GM21619 (cell line): Measurements from ENCODE around the gene PDE11A.

Source experiments
- ATAC-seq: cut with Tn5 transposase; IDR thresholded peaks from one replicate; pipeline ENCODE4 v1.9.1; 2021; ENCODE audit not compliant: unreplicated experiment

Gene PDE11A

DNA sequence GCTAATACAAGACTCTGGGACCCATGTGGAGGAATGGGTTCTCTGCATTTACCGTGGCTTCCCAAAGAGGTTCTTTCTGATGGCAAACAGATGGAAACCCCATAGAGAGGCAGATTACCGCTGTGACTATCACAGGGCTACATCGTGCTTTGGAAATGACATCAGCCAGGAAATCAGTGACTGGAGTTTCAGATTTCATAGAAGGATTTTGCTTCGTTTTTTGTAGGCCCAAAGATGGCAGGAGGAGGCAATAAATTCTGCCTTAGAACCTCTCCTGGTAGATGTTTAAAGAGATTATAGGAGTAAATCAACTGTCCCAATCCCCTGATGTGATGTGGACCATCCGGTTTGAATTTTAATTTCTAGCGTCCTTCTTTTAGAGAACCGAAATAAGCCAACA, 465.9 kb downstream of the PDE11A start:
- ATAC-seq, result no peak

DNA sequence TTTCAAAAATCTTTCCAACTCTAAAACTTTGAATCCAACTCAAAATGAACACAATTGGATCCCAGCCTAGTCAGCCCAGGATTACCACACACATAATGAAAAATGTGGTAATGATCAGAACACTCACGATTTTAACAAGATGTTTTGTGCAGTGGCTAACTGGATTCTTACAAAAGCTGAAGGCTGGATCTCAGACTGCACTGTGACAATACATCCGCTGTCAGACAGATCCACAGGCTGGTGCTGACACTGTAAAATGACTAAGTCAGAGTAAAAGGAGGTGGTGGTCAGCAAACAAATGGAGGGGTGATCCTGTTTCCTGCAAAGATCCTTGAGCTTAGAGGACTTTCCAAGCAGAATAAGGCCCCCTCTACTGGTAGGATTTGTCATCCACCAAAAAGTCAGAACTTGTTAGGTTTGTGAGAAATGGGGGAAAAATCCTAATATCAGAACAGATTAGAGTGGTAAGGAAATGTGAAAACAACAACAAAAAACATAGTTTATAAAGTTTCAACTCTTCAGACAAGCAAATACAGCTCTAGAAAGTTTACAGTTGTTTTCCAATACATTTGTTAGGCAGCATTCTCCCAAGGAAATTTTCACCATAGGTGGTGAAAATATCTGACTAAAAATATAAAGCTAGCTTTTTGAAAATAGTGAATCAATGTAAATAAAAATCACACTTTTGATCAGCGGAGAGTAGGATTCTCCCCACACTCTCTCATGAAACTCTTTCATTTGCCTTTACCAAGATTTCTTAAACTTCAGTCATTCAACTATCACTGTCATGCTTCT, 468.1 kb downstream of the PDE11A start:
- ATAC-seq, result no peak

DNA sequence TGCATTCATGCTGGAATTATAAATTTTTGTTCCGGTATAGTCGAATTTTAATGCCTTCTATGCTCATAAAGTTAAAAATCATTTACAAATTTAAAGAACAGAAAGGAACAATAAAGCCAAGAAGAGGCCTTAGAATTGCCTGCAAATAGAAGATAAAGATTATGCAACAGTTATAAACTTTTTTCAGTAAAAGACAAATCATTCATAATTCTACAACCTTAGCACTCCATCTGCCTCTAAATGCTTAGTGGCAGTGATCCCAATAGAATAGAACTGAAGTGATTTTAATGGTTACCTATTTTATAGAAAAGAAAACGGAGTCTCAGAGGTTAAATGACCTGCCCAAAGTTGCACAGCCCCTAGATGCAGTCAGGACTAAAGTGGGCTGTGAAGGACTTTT, 468.8 kb downstream of the PDE11A start:
- ATAC-seq, result no peak

- no peak for ATAC-seq
Observed at GRCh38 chr2:177603181-177603580, 469.4 kb downstream of the PDE11A start.

GRCh38 chr2:177602611-177603164, 469.9 kb downstream of the PDE11A start:
- ATAC-seq, result no peak

DNA sequence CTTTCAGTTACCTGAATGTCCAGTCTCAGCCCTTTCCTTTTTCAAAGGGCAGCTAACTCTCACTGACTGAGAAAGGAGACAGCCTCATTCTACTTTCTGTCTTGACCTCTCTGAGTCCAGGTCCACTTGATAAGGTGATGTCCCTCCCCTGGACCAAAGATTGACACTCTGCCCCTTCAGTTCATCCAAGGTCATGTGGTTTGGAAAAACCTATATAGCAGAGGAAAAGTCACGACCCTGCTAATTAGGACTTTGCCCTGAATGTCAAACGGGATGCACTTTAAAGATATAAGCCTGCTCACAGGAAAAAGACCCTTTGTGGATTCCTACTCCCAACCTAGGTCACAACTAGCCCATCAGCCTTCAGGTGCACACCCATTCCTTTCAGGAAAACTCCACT, 471.7 kb downstream of the PDE11A start:
- ATAC-seq, result no peak

DNA sequence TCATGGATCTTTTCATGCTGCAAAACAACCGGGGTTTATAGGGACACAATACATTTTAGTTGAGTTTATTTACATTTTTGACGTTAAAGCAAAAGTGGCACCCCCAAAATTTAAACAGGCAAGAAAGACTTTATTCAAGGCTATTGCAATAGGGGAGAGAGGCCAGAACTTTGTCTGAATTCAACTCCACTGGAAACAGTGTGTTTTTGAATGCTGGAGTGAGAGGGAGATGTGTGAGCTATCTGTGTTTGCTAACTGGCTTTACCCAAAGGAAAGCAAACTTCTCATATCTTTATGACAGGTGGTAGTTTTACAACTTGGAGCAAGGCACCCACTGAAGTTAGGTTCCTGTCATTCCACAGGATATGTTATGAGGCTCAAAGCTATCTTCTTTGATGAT, 472.6 kb downstream of the PDE11A start:
- ATAC-seq, result no peak

DNA sequence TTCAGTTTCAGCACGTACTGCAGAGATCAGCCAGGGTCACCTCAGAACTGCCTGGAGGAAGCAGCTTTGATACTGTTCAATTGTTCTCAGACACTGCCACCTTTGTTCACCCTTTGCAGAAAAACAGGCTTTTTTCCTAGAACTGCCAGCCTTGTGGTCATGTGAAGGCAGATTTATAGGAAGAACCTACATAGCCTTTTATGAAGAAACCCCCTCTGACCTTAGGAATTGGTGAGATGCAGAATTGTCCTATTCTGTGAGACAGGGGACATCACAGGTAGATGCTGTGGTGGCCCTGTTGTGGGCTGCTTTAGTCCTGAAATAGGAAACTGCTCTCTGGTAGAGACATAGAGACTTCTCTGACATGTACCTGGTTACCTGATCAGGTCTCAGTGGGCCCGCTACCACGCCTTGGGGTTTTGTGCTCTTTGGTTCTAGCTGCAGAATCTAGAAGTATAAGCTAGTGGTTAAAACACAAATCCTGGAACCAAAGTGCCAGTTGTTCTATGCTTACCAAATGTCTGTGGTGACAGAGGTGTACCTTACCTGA, 473.4 kb downstream of the PDE11A start:
- ATAC-seq, result no peak

- no peak for ATAC-seq
Observed at GRCh38 chr2:177598326-177599138, 474.0 kb downstream of the PDE11A start.

DNA sequence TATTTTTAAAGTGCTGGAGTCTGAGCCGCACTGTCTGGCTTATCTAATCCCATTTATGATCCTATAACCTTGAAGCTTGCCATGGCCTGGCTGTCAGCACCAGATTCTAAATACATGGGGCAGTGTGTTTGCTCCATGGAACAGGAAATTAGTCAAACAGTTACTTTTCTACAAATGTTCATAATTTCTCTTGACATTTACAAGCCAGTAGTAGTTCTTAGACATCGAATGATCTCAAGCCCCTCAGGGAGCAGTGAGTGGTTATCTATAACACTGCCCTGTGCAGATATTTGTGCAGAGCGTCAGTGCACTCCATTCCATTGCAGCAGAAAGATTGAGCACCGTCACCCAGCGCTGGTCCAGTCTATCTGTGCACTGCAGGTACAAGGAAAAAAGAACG, 474.8 kb downstream of the PDE11A start:
- no peak for ATAC-seq

DNA sequence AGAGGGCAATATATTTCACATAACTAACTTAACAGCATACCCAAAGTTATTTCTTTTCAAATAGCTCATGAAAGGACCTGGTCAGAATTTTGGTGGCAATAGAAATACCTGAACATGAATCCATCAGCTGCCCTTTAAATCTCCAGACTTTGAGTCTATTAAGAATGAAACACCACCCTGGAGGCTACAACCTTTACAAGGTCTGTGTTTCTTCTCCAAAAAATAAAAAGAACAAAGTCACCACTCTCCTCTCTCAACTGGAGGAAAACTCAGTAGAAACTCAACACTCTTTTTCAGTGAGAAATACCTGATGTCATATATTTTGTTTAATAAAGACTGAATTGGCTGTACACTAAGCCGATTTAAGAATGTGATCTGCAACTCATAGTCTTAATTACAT, 475.7 kb downstream of the PDE11A start:
- ATAC-seq, result no peak

DNA sequence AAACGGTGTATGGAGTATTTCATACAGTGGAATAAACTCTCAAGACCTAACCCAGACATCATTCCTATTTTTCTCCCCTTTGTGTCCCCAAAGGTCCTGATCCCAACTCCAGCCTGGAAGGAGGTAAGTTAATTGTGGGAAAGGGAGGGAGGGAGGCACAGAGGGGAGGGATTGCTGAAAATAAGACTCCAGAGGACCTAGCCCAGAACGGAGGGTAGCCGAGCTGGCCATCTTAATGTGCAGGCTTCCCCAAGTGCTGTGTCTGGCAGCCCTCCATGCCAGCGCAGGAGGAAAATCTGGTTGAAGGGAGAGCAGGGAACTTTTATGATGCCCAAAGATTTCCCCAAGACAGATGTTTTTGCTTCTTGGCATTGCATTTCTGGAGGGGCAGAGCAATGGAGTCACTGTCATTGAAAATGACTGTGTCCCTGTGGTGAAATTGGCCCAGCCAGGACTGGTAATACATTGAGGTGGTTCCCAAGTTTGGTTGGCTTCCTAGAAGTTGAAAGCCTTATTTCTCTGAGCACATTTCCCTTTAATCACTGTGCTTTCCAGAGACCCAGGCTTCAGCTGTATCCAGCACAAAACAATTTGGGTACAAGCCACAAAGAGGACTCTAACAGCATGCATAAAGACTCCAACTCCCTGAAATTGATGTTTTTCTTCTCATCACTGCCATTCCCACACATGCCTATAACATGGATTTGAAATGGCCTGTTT, 477.3 kb downstream of the PDE11A start:
- ATAC-seq, result no peak

DNA sequence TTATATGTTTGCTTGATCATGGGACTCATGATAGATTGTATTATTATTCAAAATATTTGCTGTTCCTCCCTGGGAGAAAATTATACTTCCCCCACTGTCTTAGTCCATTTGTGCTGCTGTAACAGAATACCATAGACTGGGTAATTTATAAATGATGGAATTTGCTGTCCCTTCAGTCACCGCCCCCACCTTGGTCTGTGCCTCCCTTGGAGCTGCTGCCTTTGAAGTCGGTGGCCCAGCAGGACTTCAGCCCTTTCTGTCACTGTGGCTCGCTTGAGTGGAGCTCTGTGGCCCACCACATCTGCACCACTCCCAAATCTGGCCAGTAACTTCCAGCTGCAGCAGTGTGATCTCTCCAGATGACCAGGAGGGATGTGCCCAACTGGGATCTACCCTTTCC, 479.2 kb downstream of the PDE11A start:
- no peak for ATAC-seq

GRCh38 chr2:177592945-177593344, 479.6 kb downstream of the PDE11A start:
- ATAC-seq, result no peak

GRCh38 chr2:177592397-177592796, 480.2 kb downstream of the PDE11A start:
- ATAC-seq, result no peak

GRCh38 chr2:177589186-177589585, 483.4 kb downstream of the PDE11A start:
- no peak for ATAC-seq

GRCh38 chr2:177588671-177589070, 483.9 kb downstream of the PDE11A start:
- ATAC-seq, result no peak

DNA sequence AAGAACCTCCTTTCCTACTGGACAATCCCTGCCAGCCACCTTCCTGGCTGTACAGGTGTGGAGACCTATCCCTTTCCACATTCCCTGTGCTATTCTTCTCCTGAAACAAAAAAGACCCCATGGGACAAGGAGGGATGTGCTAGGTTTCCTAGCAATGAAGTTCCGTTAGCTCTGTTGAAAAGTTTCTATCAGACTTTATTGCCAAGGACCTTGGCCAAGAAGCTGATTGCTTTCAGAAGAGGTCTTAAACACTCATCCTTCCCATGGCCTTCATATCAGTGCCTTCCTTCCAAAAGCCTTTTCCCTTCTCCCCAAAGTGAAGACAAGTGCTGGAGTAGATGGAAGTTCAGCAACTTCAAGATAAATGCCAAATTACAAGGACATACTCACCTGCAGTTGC, 485.2 kb downstream of the PDE11A start:
- ATAC-seq, result no peak

GRCh38 chr2:177586154-177586553, 486.4 kb downstream of the PDE11A start:
- ATAC-seq, result no peak

GRCh38 chr2:177585234-177585863, 487.2 kb downstream of the PDE11A start:
- no peak for ATAC-seq
